H1 (cell line): ENCODE results near the gene MMEL1. TPM values are rescaled to one million over a fixed set of nuclear protein-coding genes. Genes with fewer than 3 reads are reported as not detected.
A peak's percentile ranks its signal among the peaks of the same experiment; 100 is the strongest.

Experiments
- CTCF ChIA-PET: fragments of 300-600 bp; sonication (Branson Sonifier 250); formaldehyde crosslinking; loops from one replicate; lab custom pipeline; 2021; ENCODE audit not compliant: partially characterized antibody; lab: Charles Lee
- POLR2A ChIA-PET: fragments of 300-600 bp; sonication (Branson Sonifier 250); formaldehyde crosslinking; loops from one replicate; lab custom pipeline; 2021; ENCODE audit warnings: inconsistent platforms; ENCODE audit not compliant: partially characterized antibody; lab: Charles Lee
- DNase-seq, 2 experiments: peaks; one replicate each; pipeline versions ENCODE4 v3.0.0 to v3.0.0-alpha.2; 2010 to 2022; ENCODE audit warnings: low spot score in 2 of 2, low read depth in 1 of 2, mixed read lengths in 1 of 2
- FAIRE-seq: peaks from 2 replicates; lab custom pipeline; 2011; peaks lifted over from hg19 to GRCh38; lab: Jason Lieb, UNC
- H2AFZ ChIP-seq: 2 replicates; pipeline ENCODE4 v1.8.1; 2012; ENCODE audit warnings: low read length, inconsistent platforms
- H2AK5ac ChIP-seq: 2 replicates; pipeline ENCODE4 v1.6.1; 2013; ENCODE audit warnings: low read depth, low read length
- H2BK120ac ChIP-seq: replicated peaks from 2 replicates; pipeline ENCODE3; 2013; ENCODE audit warnings: low read depth, low read length, inconsistent platforms
- H2BK12ac ChIP-seq: 2 replicates; pipeline ENCODE4 v1.6.1; 2013; ENCODE audit warnings: low read depth, low read length
- H2BK15ac ChIP-seq: 2 replicates; pipeline ENCODE4 v1.6.1; 2013; ENCODE audit warnings: low read length
- H2BK20ac ChIP-seq: 2 replicates; pipeline ENCODE4 v1.6.1; 2013; ENCODE audit warnings: low read length
- H2BK5ac ChIP-seq: 2 replicates; pipeline ENCODE4 v1.6.1; 2013; ENCODE audit warnings: low read depth, low read length
- H3K14ac ChIP-seq: 2 replicates; pipeline ENCODE4 v1.6.1; 2013; ENCODE audit warnings: inconsistent platforms; ENCODE audit not compliant: insufficient read length
- H3K18ac ChIP-seq: 2 replicates; pipeline ENCODE4 v1.6.1; 2013; ENCODE audit warnings: low read length; ENCODE audit errors: extremely low read depth
- H3K23ac ChIP-seq: 2 replicates; pipeline ENCODE4 v1.6.1; 2013; ENCODE audit warnings: inconsistent platforms; ENCODE audit not compliant: insufficient read length
- H3K23me2 ChIP-seq: 2 replicates; pipeline ENCODE4 v1.6.1; 2013; ENCODE audit warnings: low read depth, low read length
- H3K27ac ChIP-seq: 2 replicates; pipeline ENCODE4 v1.6.1; 2011; ENCODE audit warnings: low read depth, low read length, inconsistent platforms
- H3K27me3 ChIP-seq, 4 experiments: replicated peaks in 1 of 4; 1 replicate in 1 of 4; 2 replicates in 3 of 4; pipeline versions ENCODE4 v1.6.1 to v1.8.1; 2011 to 2013; ENCODE audit warnings: low read length in 3 of 4, mild to moderate bottlenecking in 3 of 4, inconsistent platforms in 2 of 4, mixed read lengths in 2 of 4, moderate library complexity in 1 of 4; ENCODE audit not compliant: control insufficient read depth in 3 of 4, insufficient read depth in 3 of 4; ENCODE audit errors: extremely low read depth in 1 of 4
- H3K36me3 ChIP-seq, 4 experiments: 2 replicates each; pipeline versions ENCODE4 v1.6.1 to v1.8.1; 2011 to 2013; ENCODE audit warnings: mild to moderate bottlenecking in 4 of 4, low read length in 3 of 4, moderate library complexity in 2 of 4, control low read depth in 1 of 4, inconsistent platforms in 1 of 4; ENCODE audit not compliant: insufficient read depth in 4 of 4, control insufficient read depth in 2 of 4
- H3K4ac ChIP-seq: replicated peaks from 2 replicates; pipeline ENCODE3; 2013; ENCODE audit warnings: low read length, low read depth, mixed read lengths, inconsistent platforms; ENCODE audit not compliant: insufficient read length
- H3K4me1 ChIP-seq, 4 experiments: replicated peaks in 1 of 4; 1 replicate in 1 of 4; 2 replicates in 3 of 4; pipeline versions ENCODE4 v1.6.1 to v1.8.1; 2011 to 2013; ENCODE audit warnings: low read length in 3 of 4, inconsistent platforms in 2 of 4, mixed read lengths in 1 of 4; ENCODE audit not compliant: insufficient read depth in 4 of 4, control insufficient read depth in 3 of 4
- H3K4me2 ChIP-seq, 2 experiments: 2 replicates each; pipeline versions ENCODE4 v1.6.1 to v1.8.1; 2011 to 2013; ENCODE audit warnings: low read depth in 2 of 2, low read length in 2 of 2, control low read depth in 1 of 2, inconsistent platforms in 1 of 2, mild to moderate bottlenecking in 1 of 2; ENCODE audit not compliant: insufficient read depth in 1 of 2
- H3K4me3 ChIP-seq, 4 experiments: fragments of 200-600, 300-600 bp in 1 of 4; sonication (generic), shearing (Covaris generic), sonication (Bioruptor Twin) in 1 of 4; 2 replicates each; pipeline versions ENCODE4 v1.5.1 to v1.8.1; 2011 to 2016; ENCODE audit warnings: low read length in 4 of 4, low read depth in 3 of 4, control low read depth in 2 of 4, inconsistent platforms in 2 of 4, mild to moderate bottlenecking in 2 of 4, mixed read lengths in 1 of 4, moderate library complexity in 1 of 4; ENCODE audit not compliant: insufficient read depth in 2 of 4; ENCODE audit errors: extremely low read depth in 1 of 4
- H3K56ac ChIP-seq: replicated peaks from 2 replicates; pipeline ENCODE3; 2013; ENCODE audit warnings: low read depth, mild to moderate bottlenecking, mixed read lengths, low read length, inconsistent platforms; ENCODE audit not compliant: insufficient read length
- H3K79me1 ChIP-seq: 2 replicates; pipeline ENCODE4 v1.6.1; 2013; ENCODE audit warnings: low read depth, low read length, control low read depth
- H3K79me2 ChIP-seq, 2 experiments: 2 replicates each; pipeline versions ENCODE4 v1.6.1 to v1.8.1; 2012 to 2013; ENCODE audit warnings: low read length in 2 of 2, mild to moderate bottlenecking in 2 of 2, inconsistent platforms in 1 of 2; ENCODE audit not compliant: insufficient read depth in 2 of 2, control insufficient read depth in 1 of 2
- H3K9ac ChIP-seq, 4 experiments: replicated peaks in 1 of 4; 1 replicate in 1 of 4; 2 replicates in 3 of 4; pipeline versions ENCODE4 v1.6.1 to v1.8.1; 2011 to 2013; ENCODE audit warnings: low read depth in 3 of 4, low read length in 3 of 4, control low read depth in 2 of 4, mild to moderate bottlenecking in 2 of 4, moderate library complexity in 2 of 4, inconsistent platforms in 1 of 4; ENCODE audit errors: extremely low read depth in 1 of 4
- H3K9me3 ChIP-seq, 2 experiments: 2 replicates each; pipeline versions ENCODE4 v1.6.1 to v1.8.1; 2012 to 2013; ENCODE audit warnings: mild to moderate bottlenecking in 2 of 2, moderate library complexity in 2 of 2, control low read depth in 1 of 2, inconsistent platforms in 1 of 2, low read depth in 1 of 2, low read length in 1 of 2, mixed read lengths in 1 of 2; ENCODE audit not compliant: insufficient read depth in 2 of 2
- H4K20me1 ChIP-seq, 2 experiments: replicated peaks in 1 of 2; 2 replicates each; pipeline versions ENCODE3 to v1.8.1; 2011 to 2013; ENCODE audit warnings: inconsistent platforms in 2 of 2, low read length in 2 of 2, mild to moderate bottlenecking in 1 of 2; ENCODE audit not compliant: insufficient read depth in 2 of 2, control insufficient read depth in 1 of 2
- H4K5ac ChIP-seq: 2 replicates; pipeline ENCODE4 v1.6.1; 2013; ENCODE audit warnings: low read length, low read depth, mixed read lengths, inconsistent platforms; ENCODE audit not compliant: insufficient read length
- H4K8ac ChIP-seq: 2 replicates; pipeline ENCODE4 v1.8.0; 2013; ENCODE audit warnings: mild to moderate bottlenecking, moderate library complexity, low read length, inconsistent platforms; ENCODE audit not compliant: insufficient read depth; ENCODE audit errors: extremely low read depth
- H4K91ac ChIP-seq: replicated peaks from 2 replicates; pipeline ENCODE3; 2013; ENCODE audit warnings: low read length, mixed read lengths, inconsistent platforms; ENCODE audit not compliant: insufficient read length
- CTCF ChIP-seq, 3 experiments: IDR thresholded peaks; 1 replicate in 2 of 3; 2 replicates in 1 of 3; pipeline versions ENCODE4 v1.5.1 to v1.6.1; 2011; ENCODE audit warnings: low read length in 3 of 3, mild to moderate bottlenecking in 3 of 3, inconsistent platforms in 2 of 3, low read depth in 1 of 3, moderate library complexity in 1 of 3; ENCODE audit not compliant: insufficient read depth in 1 of 3; ENCODE audit errors: control extremely low read depth in 1 of 3
- RAD21 ChIP-seq, 2 experiments: IDR thresholded peaks in 1 of 2; conservative IDR thresholded peaks in 1 of 2; 2 replicates each; pipeline ENCODE4 v1.6.1; 2011; ENCODE audit warnings: low read depth in 2 of 2, low read length in 2 of 2, improper control_type of control experiment in 1 of 2, inconsistent platforms in 1 of 2, mild to moderate bottlenecking in 1 of 2, moderate library complexity in 1 of 2
- TEAD4 ChIP-seq: IDR thresholded peaks from 2 replicates; pipeline ENCODE4 v1.6.1; 2012; ENCODE audit warnings: low read depth, low read length, inconsistent platforms, mixed read lengths
- WGBS, 2 experiments: shearing (Covaris generic) in 1 of 2; methylation state at CpG; one replicate each; pipeline versions ENCODE4 v1.1.6 to v1.1.7; 2013 to 2015; ENCODE audit warnings: low lambda C conversion rate in 2 of 2, mixed read lengths in 2 of 2, inconsistent platforms in 1 of 2, low coverage in 1 of 2, missing lambda C conversion rate in 1 of 2; ENCODE audit not compliant: insufficient replicate concordance in 2 of 2, insufficient coverage in 1 of 2, insufficient read length in 1 of 2; ENCODE audit errors: extremely low coverage in 1 of 2, missing lambda C conversion rate in 1 of 2; 5-methylcytosine and 5-hydroxymethylcytosine counted together
- polyA plus RNA-seq, 7 experiments: library from polyadenylated mRNA; depleted of rRNA in 3 of 7; stranded (reverse) in 5 of 7; unstranded in 2 of 7; fragments of >200 nt in 5 of 7; fragments of 200-250 nt in 2 of 7; gene quantifications; 1 replicate in 5 of 7; 2 replicates in 1 of 7; 4 replicates in 1 of 7; pipeline versions ENCODE4 v1.2.1 to v1.2.3, GENCODE V29; 2011 to 2013; ENCODE audit warnings: missing spikeins in 2 of 7, mixed read lengths in 2 of 7
- total RNA-seq: library from RNA; stranded (reverse); fragmentation: NEBNext Ultra II Directional; extraction: Animal tissue kit (Norgen Biotek cat#: 25700); gene quantifications from 2 replicates; pipeline ENCODE4 v1.2.1, GENCODE V29; 2021

The MMEL1 gene
- total and polyA plus RNA-seq, 2 of the 8 experiments (the other 6 are each of a cell fraction or from before 2014, with no cell fraction given): 0.91 to 1.7 TPM

GRCh38 chr1:2598329-2598931 lies 34.4 kb downstream of the MMEL1 start:
- Histone ChIP-seq H3K23ac (no peak overlapping the region), H3K18ac (no peak overlapping the region), H2AFZ (no peak overlapping the region), H4K20me1 (no peaks in the 10 kb centered on the region), H3K56ac (no peak overlapping the region), H3K27ac (no peak overlapping the region), H3K9me3 (no peaks in the 10 kb centered on the region), H3K14ac (no peak overlapping the region), H3K36me3 (no peaks in the 10 kb centered on the region), H4K91ac (no peak overlapping the region), H2BK15ac (no peak overlapping the region), H4K8ac (no peak overlapping the region), H3K79me1 (no peaks in the 10 kb centered on the region), H2BK120ac (no peak overlapping the region), H3K4me3 (no peak overlapping the region), H3K4me2 (no peak overlapping the region), H3K4ac (no peak overlapping the region), H2AK5ac (no peak overlapping the region), H4K5ac (no peak overlapping the region), H2BK5ac (no peak overlapping the region), H2BK12ac (no peak overlapping the region), H3K4me1 (no peaks in the 10 kb centered on the region), H3K23me2 (no peaks in the 10 kb centered on the region), H3K79me2 (no peaks in the 10 kb centered on the region), H3K9ac (no peak overlapping the region), H3K27me3 (no peaks in the 10 kb centered on the region), H2BK20ac (no peak overlapping the region)
- CTCF ChIA-PET: interaction anchor here (0.6 kb wide), 1 partner anchor 30 kb away, joined by 3 read pairs; no protein-coding TSS in a partner anchor
- POLR2A ChIA-PET: no interaction called here
- DNase-seq (no peak), FAIRE-seq (no peak)
- WGBS, 2 experiments: 88% methylated on average over 3 of the region's 3 CpGs; no CpG with 5 or more reads in 1 of the 2 experiments
- TF ChIP-seq RAD21 (IDR thresholded peaks at IDR 0.05 in 1 of 2, conservative IDR thresholded peaks at IDR 0.05 in 1 of 2; ENCODE audit: low read depth in 2 of 2, low read length in 2 of 2): peak; percentile 68 to 76
- TF ChIP-seq CTCF (IDR thresholded peaks at IDR 0.05; ENCODE audit: control extremely low read depth in 1 of 3, insufficient read depth in 1 of 3, low read depth in 1 of 3, low read length in 3 of 3): peak; percentile 39 to 40 (median 39); a peak in 3 of 4 replicates
- no peak for TF ChIP-seq TEAD4
